HCT116 (cell line): ENCODE results near the gene STBD1. TPM values are rescaled to one million over a fixed set of nuclear protein-coding genes. Genes with fewer than 3 reads are reported as not detected.

Experiments
- ATAC-seq: fragments of 200-7000 bp; cut with Tn5 transposase; 2 replicates; pipeline ENCODE4 v1.9.1; 2020; ENCODE audit warnings: mild to moderate bottlenecking, moderate library complexity
- BruUV-seq: library from RNA; stranded (reverse); fragments of 400-500 nt; replicated peaks from 2 replicates; lab custom pipeline; 2021; lab: Mats Ljungman, UMichigan
- CTCF ChIA-PET: fragments of 300-600 bp; sonication (Branson Sonifier 250); formaldehyde crosslinking; loops from one replicate; lab custom pipeline; 2021; ENCODE audit warnings: antibody characterized with exemption; lab: Charles Lee
- POLR2A ChIA-PET: fragments of 300-600, 350-600 bp; sonication (Branson Sonifier 250); formaldehyde crosslinking; loops from one replicate; lab custom pipeline; 2021; ENCODE audit warnings: antibody characterized with exemption; lab: Charles Lee
- RAD21 ChIA-PET, 2 experiments: fragments of 300-600 bp; sonication (Branson Sonifier 250); formaldehyde crosslinking; loops; one replicate each; lab custom pipeline; 2023; ENCODE audit warnings: low total read pairs in 2 of 2; ENCODE audit not compliant: uncharacterized antibody in 2 of 2, unreplicated experiment in 2 of 2, low non-redundant PET in 1 of 2; lab: Charles Lee
- DNase-seq: peaks from one replicate; pipeline ENCODE4 v3.0.0-alpha.2; 2010; ENCODE audit warnings: low read depth, low spot score
- H2AFZ ChIP-seq: fragments of 200-600 bp; shearing (Covaris generic), sonication (generic); 2 replicates; pipeline ENCODE4 v1.6.1; 2017; ENCODE audit warnings: low read depth, mixed run types, mixed read lengths, antibody characterized with exemption, low read length; ENCODE audit not compliant: poor library complexity, severe bottlenecking
- H3K27ac ChIP-seq: 2 replicates; pipeline ENCODE4 v1.5.1; 2012; ENCODE audit warnings: low read depth, low read length
- H3K27me3 ChIP-seq: fragments of 200-600 bp; sonication (generic); 2 replicates; pipeline ENCODE4 v1.6.1; 2016; ENCODE audit warnings: mixed run types, low read length, mixed read lengths; ENCODE audit not compliant: insufficient read depth
- H3K36me3 ChIP-seq, 2 experiments: fragments of 200-500 bp in 1 of 2; fragments of 200-600 bp in 1 of 2; sonication (Bioruptor generic) in 1 of 2; sonication (generic) in 1 of 2; 2 replicates each; pipeline versions ENCODE4 v1.5.1 to v1.6.1; 2014 to 2016; ENCODE audit warnings: low read length in 2 of 2, inconsistent platforms in 1 of 2, mixed read lengths in 1 of 2, mixed run types in 1 of 2; ENCODE audit not compliant: insufficient read depth in 2 of 2, control insufficient read depth in 1 of 2
- H3K4me1 ChIP-seq, 2 experiments: fragments of 200-600 bp in 1 of 2; sonication (generic) in 1 of 2; 2 replicates each; pipeline versions ENCODE4 v1.5.1 to v1.6.1; 2012 to 2017; ENCODE audit warnings: low read length in 2 of 2, inconsistent platforms in 1 of 2, mild to moderate bottlenecking in 1 of 2, mixed read lengths in 1 of 2, mixed run types in 1 of 2, moderate library complexity in 1 of 2; ENCODE audit not compliant: insufficient read depth in 2 of 2, control insufficient read depth in 1 of 2
- H3K4me2 ChIP-seq: fragments of 200-600 bp; sonication (generic); 2 replicates; pipeline ENCODE4 v1.6.1; 2017; ENCODE audit warnings: mixed run types, low read length, mixed read lengths
- H3K4me3 ChIP-seq, 2 experiments: fragments of 200-600 bp in 1 of 2; sonication (generic) in 1 of 2; replicated peaks in 1 of 2; 2 replicates each; pipeline ENCODE4 v1.5.1; 2011 to 2016; ENCODE audit warnings: low read length in 2 of 2, control low read depth in 1 of 2, low read depth in 1 of 2, mild to moderate bottlenecking in 1 of 2, mixed read lengths in 1 of 2, mixed run types in 1 of 2
- H3K79me2 ChIP-seq: fragments of 200-600 bp; sonication (generic); 2 replicates; pipeline ENCODE4 v1.6.1; 2017; ENCODE audit warnings: mild to moderate bottlenecking, mixed run types, low read length, moderate library complexity, mixed read lengths; ENCODE audit not compliant: insufficient read depth
- H3K9ac ChIP-seq: fragments of 200-600 bp; sonication (generic); 2 replicates; pipeline ENCODE4 v1.6.1; 2016; ENCODE audit warnings: low read length, mixed read lengths
- H3K9me2 ChIP-seq: fragments of 200-600 bp; sonication (generic), shearing (Covaris generic); 2 replicates; pipeline ENCODE4 v1.6.1; 2017; ENCODE audit warnings: mixed run types, mild to moderate bottlenecking, moderate library complexity; ENCODE audit not compliant: insufficient read depth
- H3K9me3 ChIP-seq, 2 experiments: fragments of 200-500 bp in 1 of 2; fragments of 200-600 bp in 1 of 2; sonication (Bioruptor generic) in 1 of 2; sonication (generic) in 1 of 2; 2 replicates each; pipeline ENCODE4 v1.6.1; 2014 to 2017; ENCODE audit warnings: low read length in 2 of 2, mixed read lengths in 2 of 2, inconsistent platforms in 1 of 2, low read depth in 1 of 2, mild to moderate bottlenecking in 1 of 2, mixed run types in 1 of 2, moderate library complexity in 1 of 2; ENCODE audit not compliant: control insufficient read depth in 1 of 2, insufficient read depth in 1 of 2
- H4K20me1 ChIP-seq: fragments of 200-600 bp; sonication (generic), shearing (Covaris generic); 2 replicates; pipeline ENCODE4 v1.6.1; 2017; ENCODE audit warnings: mixed run types, mild to moderate bottlenecking, moderate library complexity; ENCODE audit not compliant: insufficient read depth
- ATF3 ChIP-seq: IDR thresholded peaks from 2 replicates; pipeline ENCODE4 v1.6.1; 2012
- CBX3 ChIP-seq: IDR thresholded peaks from 2 replicates; pipeline ENCODE4 v1.6.1; 2012; ENCODE audit warnings: low read depth
- ELF1 ChIP-seq: IDR thresholded peaks from 2 replicates; pipeline ENCODE4 v1.6.1; 2012; ENCODE audit warnings: low read depth, borderline replicate concordance
- EZH2 ChIP-seq: fragments of 200-600 bp; sonication (generic); IDR thresholded peaks from 2 replicates; pipeline ENCODE4 v1.6.1; 2017; ENCODE audit warnings: antibody characterized with exemption, mixed run types
- EZH2phosphoT487 ChIP-seq: fragments of 200-600 bp; IDR thresholded peaks from 2 replicates; pipeline ENCODE4 v1.6.1; 2018; ENCODE audit warnings: antibody characterized with exemption, borderline replicate concordance
- FOSL1 ChIP-seq: IDR thresholded peaks from 2 replicates; pipeline ENCODE4 v1.6.1; 2012; ENCODE audit warnings: low read depth
- RAD21 ChIP-seq: IDR thresholded peaks from 2 replicates; pipeline ENCODE4 v1.6.1; 2012; ENCODE audit warnings: low read depth, mild to moderate bottlenecking
- REST ChIP-seq: IDR thresholded peaks from 2 replicates; pipeline ENCODE4 v1.6.1; 2012; ENCODE audit warnings: low read depth
- SIN3A ChIP-seq: IDR thresholded peaks from 2 replicates; pipeline ENCODE4 v1.6.1; 2012; ENCODE audit warnings: low read depth
- SP1 ChIP-seq: IDR thresholded peaks from 2 replicates; pipeline ENCODE4 v1.6.1; 2012; ENCODE audit warnings: low read depth
- ZBTB33 ChIP-seq: IDR thresholded peaks from 2 replicates; pipeline ENCODE4 v1.6.1; 2011; ENCODE audit warnings: mild to moderate bottlenecking, low read length, moderate library complexity; ENCODE audit not compliant: insufficient replicate concordance; ENCODE audit errors: extremely low read depth
- ZFX ChIP-seq: fragments of 450-650 bp; IDR thresholded peaks from 2 replicates; pipeline ENCODE4 v1.6.1; 2017
- intact Hi-C: fragments of 100-400 bp; cut with micrococcal nuclease; formaldehyde crosslinking; loops from 2 replicates; pipeline ENCODE4 v1.10.0; 2022
- total RNA-seq: library from RNA; stranded (reverse); gene quantifications from one replicate; pipeline ENCODE4 v1.2.1, GENCODE V29; 2021; ENCODE audit not compliant: unreplicated experiment
- TF ChIP-seq, protein P1 (sequence below), 3 experiments: fragments of 200-600 bp in 1 of 3; sonication (generic) in 1 of 3; IDR thresholded peaks in 2 of 3; conservative IDR thresholded peaks in 1 of 3; 2 replicates each; pipeline ENCODE4 v1.5.1; 2012 to 2017; ENCODE audit warnings: low read depth in 2 of 3, low read length in 2 of 3, antibody characterized with exemption in 1 of 3, borderline replicate concordance in 1 of 3, control low read depth in 1 of 3, mild to moderate bottlenecking in 1 of 3, mixed read lengths in 1 of 3, mixed run types in 1 of 3, moderate library complexity in 1 of 3; ENCODE audit not compliant: insufficient read depth in 1 of 3
- TF ChIP-seq, protein P2 (sequence below): IDR thresholded peaks from 2 replicates; pipeline ENCODE4 v1.6.1; 2012

STBD1 gene
- total RNA-seq, 1 experiment from 2014 or later = 5.6 TPM

DNA sequence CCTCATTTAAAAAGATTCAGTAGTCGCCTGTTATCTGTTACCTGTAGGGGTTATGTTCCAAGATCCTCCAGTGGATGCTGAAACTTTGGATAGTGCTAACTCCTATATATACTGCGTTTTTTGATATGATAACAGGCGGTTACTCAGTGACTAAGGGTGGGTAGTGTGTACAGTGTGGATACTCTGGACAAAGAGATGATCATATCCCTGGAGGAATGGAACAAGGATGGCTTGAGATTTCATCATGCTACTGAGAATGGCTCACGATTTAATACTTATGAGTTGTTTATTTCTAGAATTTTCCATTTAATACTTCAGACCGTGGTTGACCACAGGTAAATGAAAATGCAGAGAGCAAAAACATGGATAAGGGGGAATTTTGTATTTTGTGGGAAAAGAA lies 33.5 kb upstream of the STBD1 start:
- BruUV-seq = no TSS peak
- no peaks in the 10 kb centered on the region for H3K27me3 ChIP-seq

More for the DNA sequence above, 33.5 kb upstream of the STBD1 start:
- Histone ChIP-seq H3K79me2 (no peaks in the 10 kb centered on the region), H3K9me2 (no peaks in the 10 kb centered on the region), H4K20me1 (no peaks in the 10 kb centered on the region), H3K27ac (no peak overlapping the region), H3K4me2 (no peak overlapping the region), H3K36me3 (no peaks in the 10 kb centered on the region), H2AFZ (no peak overlapping the region), H3K9me3 (no peaks in the 10 kb centered on the region), H3K4me1 (no peaks in the 10 kb centered on the region), H3K4me3 (no peak overlapping the region), H3K9ac (no peak overlapping the region)
- DNase-seq (no peak), ATAC-seq (no peak)
- TF ChIP-seq ATF3 (no peak), RAD21 (no peak), ELF1 (no peak), SP1 (no peak), EZH2 (no peak), ZFX (no peak), ZBTB33 (no peak), EZH2phosphoT487 (no peak), FOSL1 (no peak), REST (no peak), SIN3A (no peak), CBX3 (no peak)
- TF ChIP-seq, protein P1, sequence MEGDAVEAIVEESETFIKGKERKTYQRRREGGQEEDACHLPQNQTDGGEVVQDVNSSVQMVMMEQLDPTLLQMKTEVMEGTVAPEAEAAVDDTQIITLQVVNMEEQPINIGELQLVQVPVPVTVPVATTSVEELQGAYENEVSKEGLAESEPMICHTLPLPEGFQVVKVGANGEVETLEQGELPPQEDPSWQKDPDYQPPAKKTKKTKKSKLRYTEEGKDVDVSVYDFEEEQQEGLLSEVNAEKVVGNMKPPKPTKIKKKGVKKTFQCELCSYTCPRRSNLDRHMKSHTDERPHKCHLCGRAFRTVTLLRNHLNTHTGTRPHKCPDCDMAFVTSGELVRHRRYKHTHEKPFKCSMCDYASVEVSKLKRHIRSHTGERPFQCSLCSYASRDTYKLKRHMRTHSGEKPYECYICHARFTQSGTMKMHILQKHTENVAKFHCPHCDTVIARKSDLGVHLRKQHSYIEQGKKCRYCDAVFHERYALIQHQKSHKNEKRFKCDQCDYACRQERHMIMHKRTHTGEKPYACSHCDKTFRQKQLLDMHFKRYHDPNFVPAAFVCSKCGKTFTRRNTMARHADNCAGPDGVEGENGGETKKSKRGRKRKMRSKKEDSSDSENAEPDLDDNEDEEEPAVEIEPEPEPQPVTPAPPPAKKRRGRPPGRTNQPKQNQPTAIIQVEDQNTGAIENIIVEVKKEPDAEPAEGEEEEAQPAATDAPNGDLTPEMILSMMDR (IDR thresholded peaks at IDR 0.05 in 2 of 3, conservative IDR thresholded peaks at IDR 0.05 in 1 of 3; ENCODE audit: borderline replicate concordance in 1 of 3, insufficient read depth in 1 of 3, low read depth in 2 of 3, low read length in 2 of 3) = no peak
- TF ChIP-seq, protein P2, sequence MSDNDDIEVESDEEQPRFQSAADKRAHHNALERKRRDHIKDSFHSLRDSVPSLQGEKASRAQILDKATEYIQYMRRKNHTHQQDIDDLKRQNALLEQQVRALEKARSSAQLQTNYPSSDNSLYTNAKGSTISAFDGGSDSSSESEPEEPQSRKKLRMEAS = no peak
- POLR2A ChIA-PET = no interaction called here
- RAD21 ChIA-PET = no interaction called here
- CTCF ChIA-PET = no interaction called here
- intact Hi-C loops = no loop called here
